Stimulated activated CD4-positive, alpha-beta T cell treated with anti-CD3 and anti-CD28 coated beads, Interleukin-4, amount 100 ng/mL, for 24 hours (primary cell): Measurements from ENCODE around the gene CPLX1.

Experiments
- DNase-seq: peaks from one replicate; pipeline ENCODE4 v3.0.0-alpha.2; 2020

Gene CPLX1

GRCh38 chr4:832108-832507, 6.2 kb upstream of the CPLX1 start:
- DNase-seq, result no peak

GRCh38 chr4:831483-831805, 5.5 kb upstream of the CPLX1 start:
- DNase-seq, result no peak

GRCh38 chr4:830601-831482, 4.9 kb upstream of the CPLX1 start:
- DNase-seq, result no peak

- DNase-seq, result no peak
Observed at GRCh38 chr4:829761-830600, 4.1 kb upstream of the CPLX1 start.

- DNase-seq, result no peak
Observed at GRCh38 chr4:829291-829690, 3.4 kb upstream of the CPLX1 start.

GRCh38 chr4:828641-829271, 2.8 kb upstream of the CPLX1 start:
- DNase-seq, result no peak

- no peak for DNase-seq
Observed at GRCh38 chr4:827209-828081, 1.5 kb upstream of the CPLX1 start.

GRCh38 chr4:826508-827208, 729 bp upstream of the CPLX1 start:
- no peak for DNase-seq

GRCh38 chr4:825063-825970, 612 bp downstream of the CPLX1 start:
- DNase-seq, result no peak

- no peak for DNase-seq
Observed at GRCh38 chr4:824461-825062, 1.4 kb downstream of the CPLX1 start.

- DNase-seq, result no peak
Observed at GRCh38 chr4:823761-824460, 2.0 kb downstream of the CPLX1 start.

- DNase-seq, result no peak
Observed at GRCh38 chr4:823176-823760, 2.7 kb downstream of the CPLX1 start.

GRCh38 chr4:822361-823175, 3.4 kb downstream of the CPLX1 start:
- no peak for DNase-seq

- DNase-seq, result no peak
Observed at GRCh38 chr4:821631-822030, 4.3 kb downstream of the CPLX1 start.

GRCh38 chr4:821181-821591, 4.7 kb downstream of the CPLX1 start:
- DNase-seq, result no peak

- no peak for DNase-seq
Observed at GRCh38 chr4:820230-821172, 5.4 kb downstream of the CPLX1 start.
